SK-N-SH treated with all-trans-retinoic acid at 6 μM for 48 hours (cell line): ENCODE results near the gene SLC8A3.

ENCODE experiments used
- BACH2 ChIP-seq: fragments of 250-450 bp; sonication (Bioruptor Pico); IDR thresholded peaks from 2 replicates; pipeline ENCODE4 v1.9.0; 2021; ENCODE audit warnings: mild to moderate bottlenecking, borderline replicate concordance
- SNAI2 ChIP-seq: fragments of 250-450 bp; sonication (Bioruptor Pico); IDR thresholded peaks from 2 replicates; pipeline ENCODE4 v1.5.0; 2020; ENCODE audit warnings: mild to moderate bottlenecking, moderate library complexity
- ZFP30 ChIP-seq: fragments of 450-650 bp; formaldehyde crosslinking; IDR thresholded peaks from 2 replicates; pipeline ENCODE4 v1.5.0; 2022; ENCODE audit warnings: mild to moderate bottlenecking, moderate library complexity
- TF ChIP-seq, protein P1 (sequence below): fragments of 250-450 bp; sonication (Bioruptor Pico); IDR thresholded peaks from 2 replicates; pipeline ENCODE4 v1.8.0; 2021; ENCODE audit warnings: low read depth, mild to moderate bottlenecking, moderate library complexity, borderline replicate concordance

DNA sequence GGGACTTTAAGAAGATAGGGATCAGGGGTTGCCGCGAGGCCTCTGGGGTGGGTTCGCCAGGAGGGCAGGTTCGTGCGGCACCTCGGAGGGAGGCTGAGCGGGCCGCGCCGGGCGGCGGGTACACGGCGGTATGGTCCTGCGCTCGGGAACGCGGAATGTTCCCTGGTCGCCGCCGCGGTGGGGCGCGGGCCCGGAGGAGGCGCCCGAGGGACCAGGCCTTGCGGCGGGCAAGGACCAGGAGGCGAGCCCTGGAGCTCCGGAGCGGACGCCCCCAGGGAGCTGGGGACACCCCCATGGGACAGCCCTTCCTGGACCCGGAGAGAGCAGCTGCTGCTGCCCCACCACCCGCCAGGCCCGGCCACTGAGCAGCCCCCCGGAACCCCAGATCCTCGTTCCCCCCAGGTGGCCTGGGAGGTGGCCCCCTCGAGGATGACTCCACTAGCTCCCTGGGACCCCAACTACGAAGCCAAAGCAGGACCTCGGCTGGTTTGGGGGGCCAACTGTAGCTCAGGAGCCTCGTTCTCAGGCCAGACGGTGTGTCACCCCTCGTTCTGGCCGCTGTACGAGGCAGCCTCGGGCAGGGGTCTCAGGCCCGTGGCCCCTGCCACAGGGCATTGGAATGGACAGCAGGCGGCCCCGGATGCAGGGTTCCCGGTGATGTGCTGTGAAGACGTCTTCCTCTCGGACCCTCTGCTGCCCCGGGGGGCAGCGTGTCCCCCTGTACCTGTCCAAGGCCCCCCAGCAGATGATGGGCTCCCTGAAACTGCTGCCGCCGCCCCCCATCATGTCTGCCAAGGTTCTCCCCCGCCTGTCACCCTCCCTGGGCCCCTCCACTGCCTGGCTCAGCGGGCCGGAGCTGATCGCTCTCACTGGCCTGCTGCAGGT lies 45.6 kb upstream of the SLC8A3 start:
- TF ChIP-seq BACH2 (CRISPR knock-in tag) (no peak), SNAI2 (CRISPR knock-in tag) (no peak), ZFP30 (CRISPR knock-in tag) (no peak)
- TF ChIP-seq, protein P1, sequence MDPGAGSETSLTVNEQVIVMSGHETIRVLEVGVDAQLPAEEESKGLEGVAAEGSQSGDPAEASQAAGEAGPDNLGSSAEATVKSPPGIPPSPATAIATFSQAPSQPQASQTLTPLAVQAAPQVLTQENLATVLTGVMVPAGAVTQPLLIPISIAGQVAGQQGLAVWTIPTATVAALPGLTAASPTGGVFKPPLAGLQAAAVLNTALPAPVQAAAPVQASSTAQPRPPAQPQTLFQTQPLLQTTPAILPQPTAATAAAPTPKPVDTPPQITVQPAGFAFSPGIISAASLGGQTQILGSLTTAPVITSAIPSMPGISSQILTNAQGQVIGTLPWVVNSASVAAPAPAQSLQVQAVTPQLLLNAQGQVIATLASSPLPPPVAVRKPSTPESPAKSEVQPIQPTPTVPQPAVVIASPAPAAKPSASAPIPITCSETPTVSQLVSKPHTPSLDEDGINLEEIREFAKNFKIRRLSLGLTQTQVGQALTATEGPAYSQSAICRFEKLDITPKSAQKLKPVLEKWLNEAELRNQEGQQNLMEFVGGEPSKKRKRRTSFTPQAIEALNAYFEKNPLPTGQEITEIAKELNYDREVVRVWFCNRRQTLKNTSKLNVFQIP (CRISPR knock-in tag), result no peak
